ENCODE data around the gene RNF121.
A peak's percentile ranks its signal among the peaks of the same experiment; 100 is the strongest.

RNF121 gene

GRCh38 chr11:71991494-71991893 lies 62.6 kb downstream of the RNF121 start:
- DNase-seq, result no peak

- no peak for DNase-seq
These were observed 63.4 kb downstream of the RNF121 start for GRCh38 chr11:71992136-71992730.

DNA sequence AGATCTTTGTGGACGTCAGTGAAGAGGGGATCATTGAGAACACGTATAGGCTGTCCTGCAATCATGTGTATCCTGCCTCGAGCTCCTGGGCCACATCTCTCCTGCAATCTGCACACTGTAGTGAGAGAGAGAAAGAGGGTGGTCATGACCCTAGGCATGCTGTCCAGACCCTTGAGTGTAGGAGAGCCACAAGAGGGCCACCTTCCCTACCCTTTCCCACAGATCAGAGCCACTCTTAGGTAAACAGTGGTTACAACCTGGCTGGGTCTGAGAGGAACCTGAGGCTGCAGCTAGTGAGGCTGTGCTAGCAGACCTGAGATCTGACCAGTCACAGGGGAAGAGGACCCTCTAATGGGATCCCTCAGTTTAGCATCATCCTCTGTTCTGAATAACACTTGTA lies 65.9 kb downstream of the RNF121 start:
- no peak for DNase-seq

DNA sequence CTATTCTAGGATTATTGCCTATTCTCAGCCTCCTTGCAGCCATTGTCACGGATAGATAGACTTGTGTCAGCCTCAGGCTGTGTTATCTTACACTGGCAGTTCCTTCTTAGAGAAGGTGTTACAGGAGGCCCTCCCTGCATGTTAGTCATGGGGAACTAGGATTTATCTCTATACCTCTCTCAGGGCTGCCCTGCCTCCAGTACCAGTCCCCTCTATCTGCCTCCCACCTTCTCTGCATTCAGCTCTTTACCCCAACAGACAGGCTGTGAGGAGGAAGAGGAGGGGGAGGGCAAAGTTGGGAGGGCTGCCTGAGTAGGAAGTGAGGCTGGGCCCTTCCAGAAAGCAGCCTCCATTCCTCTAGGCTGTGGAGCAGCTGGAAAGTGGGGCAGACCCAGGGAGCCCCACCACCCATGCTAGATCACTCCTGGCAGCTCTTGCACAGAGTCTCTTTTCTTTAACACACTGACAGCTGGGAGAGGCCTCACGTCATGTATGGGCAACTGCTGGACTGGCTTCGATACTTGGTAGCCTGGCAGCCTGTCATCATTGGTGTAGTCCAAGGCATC lies 67.0 kb downstream of the RNF121 start:
- DNase-seq, result no peak

DNA sequence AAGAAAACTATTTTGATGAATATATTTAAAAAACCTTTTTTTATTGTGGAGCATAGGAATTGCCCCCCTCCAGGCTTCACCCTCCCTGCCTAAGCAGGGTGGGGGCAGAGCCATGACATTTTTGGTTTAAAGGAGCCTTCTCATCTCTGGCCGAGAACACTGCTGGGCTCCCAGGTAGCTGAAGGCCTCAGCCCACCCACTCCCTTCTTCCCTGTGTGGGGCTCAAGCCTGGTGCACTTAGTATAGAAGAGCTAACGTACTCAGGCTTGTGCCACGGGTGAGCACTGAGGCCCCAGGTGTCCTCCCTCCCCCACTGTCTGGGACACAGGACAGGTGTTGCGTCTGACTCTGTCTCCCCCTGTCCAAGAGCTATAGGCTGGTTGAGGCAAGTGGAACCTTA lies 67.7 kb downstream of the RNF121 start:
- DNase-seq, result no peak

DNA sequence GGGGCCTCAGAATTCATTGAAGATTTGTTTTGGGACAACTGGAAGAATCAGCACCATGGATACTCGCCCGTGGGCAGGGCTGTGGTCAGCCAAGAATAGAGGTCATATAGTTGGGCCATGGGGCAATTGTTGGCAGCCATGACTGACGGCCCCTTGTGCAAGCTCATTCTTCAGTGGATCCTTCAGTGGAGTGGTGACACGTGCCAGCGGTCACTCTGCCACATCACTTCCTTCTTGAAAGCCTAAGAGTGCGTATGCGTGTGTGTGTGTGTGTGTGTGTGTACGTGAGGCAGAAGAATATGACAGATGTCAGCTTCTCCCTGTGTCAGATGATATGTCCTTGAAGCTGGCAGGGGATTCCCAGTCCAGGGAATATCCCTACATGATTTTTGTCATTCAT lies 68.1 kb downstream of the RNF121 start:
- DNase-seq, result no peak

DNA sequence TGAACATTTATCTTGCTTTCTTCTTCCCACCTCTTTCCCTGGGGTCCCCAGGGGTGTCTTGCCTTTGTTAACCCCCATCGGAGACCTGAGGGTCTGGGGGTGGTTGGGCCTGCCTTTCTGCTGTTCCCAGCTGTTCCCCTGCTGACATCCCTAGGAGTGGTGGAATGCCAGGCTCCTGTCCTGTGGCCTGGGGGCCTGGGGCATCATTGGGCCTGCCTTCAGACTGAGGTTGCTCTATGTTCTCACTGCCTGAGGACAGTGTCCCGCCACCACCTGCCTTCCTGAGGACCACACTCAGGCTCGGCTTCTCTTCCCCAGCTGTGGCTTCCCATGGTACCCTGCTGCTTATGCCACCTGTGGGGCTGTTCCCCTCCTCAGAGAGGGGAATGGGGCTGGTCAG lies 68.7 kb downstream of the RNF121 start:
- no peak for DNase-seq

DNA sequence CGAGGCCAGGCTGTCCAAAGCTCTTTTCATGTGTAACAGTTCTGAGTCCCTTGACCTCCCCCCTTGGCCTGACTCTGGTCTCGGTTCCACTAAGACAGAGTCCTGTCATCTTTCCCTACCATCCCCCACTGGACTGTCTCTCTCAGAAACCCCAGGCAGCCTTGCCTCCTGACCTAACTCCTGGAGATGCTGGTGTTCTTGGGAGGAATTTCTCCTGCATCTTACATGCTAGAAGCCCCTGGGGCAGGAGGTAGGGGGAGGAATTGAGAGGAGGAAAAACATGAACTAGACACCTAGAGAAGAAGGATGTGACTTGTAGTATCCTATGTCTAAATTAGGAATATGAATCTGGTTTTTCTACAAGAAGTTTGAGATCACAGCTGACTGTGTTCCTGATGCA lies 69.2 kb downstream of the RNF121 start:
- no peak for DNase-seq

DNA sequence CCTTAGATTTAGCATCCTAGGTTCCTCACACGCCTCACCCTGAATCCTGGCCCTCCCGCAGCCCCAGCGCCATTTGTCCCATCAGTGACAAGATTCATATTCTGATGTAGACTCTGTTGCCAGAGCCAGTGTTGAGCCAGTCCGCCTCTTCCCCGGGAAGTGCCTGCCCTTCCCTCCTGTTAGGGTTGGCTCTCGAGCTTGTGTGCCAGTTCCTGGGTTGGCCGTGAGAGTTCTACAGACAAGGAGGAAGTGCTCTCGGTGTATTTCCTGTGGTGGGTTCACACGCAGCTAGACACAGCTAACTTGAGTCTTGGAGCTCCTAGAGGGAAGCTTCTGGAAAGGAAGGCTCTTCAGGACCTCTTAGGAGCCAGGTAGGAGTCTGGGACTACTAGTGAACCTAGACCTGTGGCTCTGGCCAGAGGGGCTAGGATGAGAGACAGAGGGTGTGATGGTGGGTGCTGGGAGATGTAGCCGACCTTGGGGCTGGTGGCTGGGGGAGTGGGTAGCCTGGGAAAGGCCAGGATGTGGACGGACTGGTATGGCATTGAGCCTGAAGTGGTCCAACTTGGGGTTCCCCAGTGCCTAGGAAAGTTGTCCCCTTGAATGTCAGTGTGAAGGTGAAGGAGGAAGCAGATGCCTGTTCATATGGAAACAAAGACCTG lies 69.9 kb downstream of the RNF121 start, which contains the start of gene IL18BP:
Gene IL18BP, plus strand, starts transcription at position 261 of the 662 bp plus-strand sequence. CDS start 1,076 bp downstream, outside the sequence.
- no peak for DNase-seq

GRCh38 chr11:71999362-71999761 lies 70.5 kb downstream of the RNF121 start:
- DNase-seq, result no peak

DNA sequence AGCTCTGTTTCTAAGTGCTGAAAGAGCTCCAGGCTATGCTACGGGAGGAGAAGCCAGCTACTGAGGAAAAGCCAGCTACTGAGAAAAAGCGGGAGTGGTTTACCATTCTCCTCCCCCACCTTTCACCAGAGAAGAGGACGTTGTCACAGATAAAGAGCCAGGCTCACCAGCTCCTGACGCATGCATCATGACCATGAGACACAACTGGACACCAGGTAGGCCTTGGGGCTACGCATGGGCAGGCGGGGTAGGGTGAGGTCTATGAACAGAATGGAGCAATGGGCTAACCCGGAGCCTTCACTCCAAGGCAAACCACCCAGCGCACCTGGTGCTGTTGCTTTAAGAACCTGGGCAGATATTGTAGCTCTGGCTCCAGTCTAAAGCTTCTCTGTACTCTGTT lies 71.0 kb downstream of the RNF121 start:
- no peak for DNase-seq

- DNase-seq, result no peak
These were observed 71.5 kb downstream of the RNF121 start for GRCh38 chr11:72000202-72000867.

DNA sequence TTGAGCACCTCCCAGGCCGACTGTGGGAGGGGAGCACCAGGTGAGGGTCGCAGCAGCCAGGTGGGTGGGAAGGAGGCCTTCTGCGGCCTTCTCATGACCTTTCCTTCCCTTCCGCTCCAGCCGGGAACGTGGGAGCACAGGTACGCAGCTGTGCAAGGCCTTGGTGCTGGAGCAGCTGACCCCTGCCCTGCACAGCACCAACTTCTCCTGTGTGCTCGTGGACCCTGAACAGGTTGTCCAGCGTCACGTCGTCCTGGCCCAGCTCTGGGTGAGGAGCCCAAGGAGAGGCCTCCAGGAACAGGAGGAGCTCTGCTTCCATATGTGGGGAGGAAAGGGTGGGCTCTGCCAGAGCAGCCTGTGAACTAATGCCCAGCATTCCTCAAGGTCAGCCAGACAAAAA lies 72.4 kb downstream of the RNF121 start:
- no peak for DNase-seq

DNA sequence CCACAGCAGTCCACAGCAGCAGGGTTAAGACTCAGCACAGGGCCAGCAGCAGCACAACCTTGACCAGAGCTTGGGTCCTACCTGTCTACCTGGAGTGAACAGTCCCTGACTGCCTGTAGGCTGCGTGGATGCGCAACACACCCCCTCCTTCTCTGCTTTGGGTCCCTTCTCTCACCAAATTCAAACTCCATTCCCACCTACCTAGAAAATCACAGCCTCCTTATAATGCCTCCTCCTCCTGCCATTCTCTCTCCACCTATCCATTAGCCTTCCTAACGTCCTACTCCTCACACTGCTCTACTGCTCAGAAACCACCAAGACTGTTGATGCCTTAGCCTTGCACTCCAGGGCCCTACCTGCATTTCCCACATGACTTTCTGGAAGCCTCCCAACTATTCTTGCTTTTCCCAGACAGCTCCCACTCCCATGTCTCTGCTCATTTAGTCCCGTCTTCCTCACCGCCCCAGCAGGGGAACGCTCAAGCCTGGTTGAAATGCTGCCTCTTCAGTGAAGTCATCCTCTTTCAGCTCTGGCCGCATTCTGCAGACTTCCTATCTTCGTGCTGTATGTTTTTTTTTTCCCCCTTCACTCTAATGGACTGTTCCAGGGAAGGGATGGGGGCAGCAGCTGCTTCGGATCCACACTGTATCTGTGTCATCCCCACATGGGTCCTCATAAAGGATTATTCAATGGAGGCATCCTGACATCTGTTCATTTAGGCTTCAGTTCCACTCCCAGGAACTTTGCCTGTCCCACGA lies 73.2 kb downstream of the RNF121 start:
- peak; percentile 40 for DNase-seq

- DNase-seq, result no peak
These were observed 74.3 kb downstream of the RNF121 start for GRCh38 chr11:72002841-72003775.

DNA sequence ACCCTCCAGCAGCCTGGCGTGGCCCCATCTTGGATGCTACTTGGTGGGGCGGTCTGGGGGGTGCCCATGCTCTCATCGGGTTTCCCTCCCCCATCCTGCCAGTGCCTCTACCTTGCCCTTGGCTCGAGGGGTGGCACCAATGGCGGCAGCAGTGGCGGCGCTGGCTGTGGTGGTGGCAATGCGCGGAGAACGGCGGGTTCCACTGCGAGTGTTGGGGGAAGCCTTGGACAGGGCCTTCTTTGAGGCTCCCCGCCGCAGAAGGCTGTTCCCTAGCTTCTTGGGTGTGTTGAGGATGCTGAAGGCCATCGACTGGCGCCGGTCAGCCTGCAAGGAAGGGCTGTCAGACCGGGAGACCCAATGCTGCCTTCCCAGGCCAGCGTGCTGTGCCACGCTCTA lies 74.9 kb downstream of the RNF121 start:
- DNase-seq, result no peak

DNA sequence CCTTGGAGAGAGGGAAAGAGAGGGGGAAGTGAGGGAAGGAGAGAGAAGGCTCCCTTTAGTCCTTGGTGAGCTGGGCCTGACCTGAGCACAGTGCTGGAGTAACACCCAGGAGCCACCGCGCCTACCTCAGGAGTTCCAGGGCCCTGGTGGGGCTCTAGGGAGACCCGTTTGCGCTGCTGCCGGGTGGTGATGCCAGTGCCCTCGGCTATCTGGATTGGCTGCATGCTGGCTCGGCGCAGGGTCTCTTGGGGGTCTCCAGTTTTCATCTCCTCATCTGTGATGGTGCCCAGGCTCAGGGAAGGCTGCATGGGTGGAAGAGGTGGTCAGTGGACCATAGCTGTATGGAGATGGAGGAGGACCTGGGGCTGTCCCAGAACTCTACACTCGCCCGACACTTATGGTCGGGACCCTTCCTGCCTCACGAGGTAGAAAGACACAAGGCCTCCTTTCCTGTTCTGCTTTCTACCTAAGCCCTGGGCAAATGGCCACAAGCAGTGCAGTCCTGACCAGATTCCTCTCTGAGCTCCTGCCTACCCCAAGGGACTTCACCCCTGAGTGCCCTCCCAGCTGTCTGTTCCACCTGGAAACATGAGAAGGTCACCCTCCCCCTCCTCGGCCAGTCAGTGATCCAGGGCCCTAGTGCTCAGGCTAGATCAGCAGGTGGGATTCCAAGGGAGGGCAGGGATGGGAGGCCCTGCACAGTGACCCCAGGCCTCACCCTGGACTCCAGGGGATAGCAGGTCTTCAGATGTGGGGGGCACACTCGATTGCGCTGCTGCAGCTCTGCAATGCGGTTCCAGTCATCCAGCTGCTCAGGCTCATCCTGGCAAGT lies 75.9 kb downstream of the RNF121 start:
- DNase-seq, result no peak

GRCh38 chr11:72005347-72006260 lies 76.8 kb downstream of the RNF121 start:
- no peak for DNase-seq

DNA sequence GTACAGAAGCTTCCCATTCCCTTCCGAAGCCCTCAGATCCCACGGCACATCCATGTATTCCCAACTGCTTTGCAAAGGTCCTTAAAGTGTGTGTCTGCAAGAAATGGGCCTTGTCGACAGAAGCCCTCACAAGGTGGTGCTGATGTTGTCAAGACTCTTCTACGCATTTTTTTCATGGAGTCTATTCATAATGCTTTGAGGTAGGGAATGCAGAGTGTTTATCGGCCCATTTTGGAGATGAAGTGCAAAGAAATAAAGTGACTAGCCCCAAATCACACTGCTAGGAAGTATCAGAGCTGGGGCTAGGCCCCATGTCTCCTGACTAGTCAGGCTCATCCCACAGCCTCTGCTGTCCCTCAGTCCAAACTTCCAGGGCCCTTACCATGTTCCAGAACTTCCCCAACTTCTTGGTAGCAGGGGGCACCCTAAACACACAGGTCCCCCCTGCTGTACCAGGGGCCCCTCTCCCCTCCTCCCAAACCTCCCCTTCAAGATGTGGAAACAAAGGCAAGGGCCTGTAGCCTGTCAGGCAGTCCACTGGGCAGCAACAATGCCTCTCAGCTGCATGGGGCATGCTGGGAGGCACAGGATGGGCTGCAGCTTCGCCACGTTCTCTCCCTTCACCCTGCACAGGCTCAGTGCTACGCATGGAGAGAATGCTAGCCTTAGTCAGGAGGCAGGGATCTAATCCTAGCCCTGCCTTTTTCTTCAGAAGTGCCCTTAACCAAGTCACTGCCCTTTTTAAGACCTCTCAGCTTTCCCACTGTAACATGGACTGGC lies 77.7 kb downstream of the RNF121 start:
- DNase-seq, result no peak
